ENCODE results near the gene NELFB.

- TF ChIP-seq CTCF (IDR thresholded peaks at IDR 0.05) (no peak), POLR2A (IDR thresholded peaks at IDR 0.05) (no peak)
Measured at GRCh38 chr9:137302118-137302448, 47.0 kb downstream of the NELFB start, which contains the start of gene NRARP.

Measured in testis (tissue), 2 donors.